SK-N-MC (cell line): ENCODE data around the gene TTC28.

Experiments
- EZH2 ChIP-seq: fragments of 200-600 bp; sonication (generic); IDR thresholded peaks from one replicate; pipeline ENCODE4 v1.6.1; 2017; ENCODE audit warnings: antibody characterized with exemption
- FOXP2 ChIP-seq: optimal IDR thresholded peaks from 2 replicates; pipeline ENCODE3; 2011; ENCODE audit warnings: mild to moderate bottlenecking, moderate library complexity; ENCODE audit not compliant: insufficient read depth; ENCODE audit errors: extremely low read length, control extremely low read depth
- POLR2AphosphoS5 ChIP-seq: IDR thresholded peaks from 2 replicates; pipeline ENCODE4 v1.6.1; 2012; ENCODE audit warnings: mild to moderate bottlenecking, low read depth, low read length, borderline replicate concordance

DNA sequence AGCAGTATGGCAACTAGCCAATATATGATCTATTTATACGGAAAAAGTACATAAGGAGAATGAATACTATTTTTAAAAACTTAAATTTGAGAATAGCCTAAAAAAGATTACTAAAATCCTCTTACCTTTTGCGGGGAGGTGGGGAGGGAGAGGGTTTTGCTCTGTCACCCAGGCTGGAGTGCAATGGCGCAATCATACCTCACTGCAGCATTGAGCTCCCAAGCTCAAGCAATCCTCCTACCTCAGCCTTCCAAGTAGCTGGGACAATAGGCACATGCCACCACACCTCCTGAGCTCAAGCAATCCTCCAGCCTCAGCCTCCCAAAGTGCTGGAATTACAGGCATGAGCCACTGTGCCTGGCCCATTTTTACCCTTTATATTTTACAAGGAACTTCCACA lies 82.0 kb downstream of the TTC28 start:
- TF ChIP-seq POLR2AphosphoS5 (no peak), EZH2 (no peak), FOXP2 (no peak)
